K562 (cell line): ENCODE measurements around the gene PXDC1. TPM values are rescaled to one million over a fixed set of nuclear protein-coding genes. Genes with fewer than 3 reads are reported as not detected.
A peak's percentile ranks its signal among the peaks of the same experiment; 100 is the strongest.

ENCODE experiments used
- CBX3 ChIP-seq, 2 experiments: IDR thresholded peaks; 1 replicate in 1 of 2; 2 replicates in 1 of 2; pipeline ENCODE4 v1.6.1; 2012; ENCODE audit warnings: inconsistent platforms in 2 of 2, low read length in 2 of 2, borderline replicate concordance in 1 of 2, control low read depth in 1 of 2
- MAZ ChIP-seq, 2 experiments: fragments of 450-650 bp in 1 of 2; sonication (generic) in 1 of 2; formaldehyde crosslinking; IDR thresholded peaks in 1 of 2; conservative IDR thresholded peaks in 1 of 2; 2 replicates each; pipeline versions ENCODE4 v1.4.0 to v1.5.0; 2020; ENCODE audit warnings: mild to moderate bottlenecking in 1 of 2, missing genetic modification reagents in 1 of 2
- NRF1 ChIP-seq, 2 experiments: fragments of 450-650 bp; IDR thresholded peaks in 1 of 2; conservative IDR thresholded peaks in 1 of 2; 2 replicates each; pipeline ENCODE4 v1.6.1; 2014; ENCODE audit warnings: mild to moderate bottlenecking in 2 of 2
- PBX2 ChIP-seq, 2 experiments: IDR thresholded peaks in 1 of 2; conservative IDR thresholded peaks in 1 of 2; 2 replicates each; pipeline ENCODE4 v1.6.1; 2016; ENCODE audit warnings: low read depth in 2 of 2, mild to moderate bottlenecking in 1 of 2, missing compliant biosample characterization in 1 of 2, missing genetic modification characterization in 1 of 2, moderate library complexity in 1 of 2
- REST ChIP-seq, 2 experiments: fragments of 450-650 bp; formaldehyde crosslinking in 1 of 2; IDR thresholded peaks; 2 replicates each; pipeline versions ENCODE4 v1.4.0 to v1.6.1; 2014 to 2020; ENCODE audit warnings: mild to moderate bottlenecking in 2 of 2, borderline replicate concordance in 1 of 2, low read depth in 1 of 2
- TEAD4 ChIP-seq, 2 experiments: sonication (generic) in 1 of 2; formaldehyde crosslinking in 1 of 2; IDR thresholded peaks; 2 replicates each; pipeline versions ENCODE4 v1.6.1 to v1.8.0; 2012 to 2022; ENCODE audit warnings: borderline replicate concordance in 1 of 2, inconsistent platforms in 1 of 2, low read length in 1 of 2, mild to moderate bottlenecking in 1 of 2, missing genetic modification reagents in 1 of 2
- USF1 ChIP-seq: sonication (generic); formaldehyde crosslinking; IDR thresholded peaks from 2 replicates; pipeline ENCODE4 v1.9.0; 2022; ENCODE audit warnings: mild to moderate bottlenecking, missing genetic modification reagents
- ZNF778 ChIP-seq: fragments of 450-650 bp; formaldehyde crosslinking; IDR thresholded peaks from 2 replicates; pipeline ENCODE4 v1.4.0; 2020; ENCODE audit warnings: mild to moderate bottlenecking, moderate library complexity
- ZSCAN29 ChIP-seq: fragments of 450-650 bp; IDR thresholded peaks from 2 replicates; pipeline ENCODE4 v1.6.1; 2017
- polyA plus RNA-seq, 8 experiments: library from polyadenylated mRNA; depleted of rRNA in 4 of 8; stranded (reverse) in 5 of 8; unstranded in 3 of 8; fragments of >200 nt; fragmentation: Nextera tagmentation in 2 of 8; fragmentation: Illumina TruSeq in 1 of 8; extraction: Ambion mirVana in 2 of 8; extraction: Trizol in 1 of 8; gene quantifications; 2 replicates each; pipeline versions ENCODE4 v1.2.1 to v1.2.3, GENCODE V29; 2011 to 2014; ENCODE audit warnings: inconsistent platforms in 1 of 8, missing spikeins in 1 of 8
- total RNA-seq, 7 experiments: library from RNA; depleted of rRNA in 6 of 7; stranded (reverse); fragments of >200 nt in 6 of 7; fragmentation: Illumina TruSeq in 2 of 7; extraction: Trizol in 2 of 7; gene quantifications; 2 replicates each; pipeline versions ENCODE4 v1.2.1 to v1.2.3, GENCODE V29; 2011 to 2021; ENCODE audit warnings: low replicate concordance in 1 of 7
- TF ChIP-seq, protein P1 (sequence below): fragments of 450-650 bp; formaldehyde crosslinking; IDR thresholded peaks from 2 replicates; pipeline ENCODE4 v1.4.0; 2020; ENCODE audit warnings: mild to moderate bottlenecking, moderate library complexity

PXDC1 gene
- total and polyA plus RNA-seq, 9 of the 15 experiments (the other 6 are each of a cell fraction or from before 2014, with no cell fraction given): 0.09 to 0.33 (median 0.16) TPM; not detected in 5

DNA sequence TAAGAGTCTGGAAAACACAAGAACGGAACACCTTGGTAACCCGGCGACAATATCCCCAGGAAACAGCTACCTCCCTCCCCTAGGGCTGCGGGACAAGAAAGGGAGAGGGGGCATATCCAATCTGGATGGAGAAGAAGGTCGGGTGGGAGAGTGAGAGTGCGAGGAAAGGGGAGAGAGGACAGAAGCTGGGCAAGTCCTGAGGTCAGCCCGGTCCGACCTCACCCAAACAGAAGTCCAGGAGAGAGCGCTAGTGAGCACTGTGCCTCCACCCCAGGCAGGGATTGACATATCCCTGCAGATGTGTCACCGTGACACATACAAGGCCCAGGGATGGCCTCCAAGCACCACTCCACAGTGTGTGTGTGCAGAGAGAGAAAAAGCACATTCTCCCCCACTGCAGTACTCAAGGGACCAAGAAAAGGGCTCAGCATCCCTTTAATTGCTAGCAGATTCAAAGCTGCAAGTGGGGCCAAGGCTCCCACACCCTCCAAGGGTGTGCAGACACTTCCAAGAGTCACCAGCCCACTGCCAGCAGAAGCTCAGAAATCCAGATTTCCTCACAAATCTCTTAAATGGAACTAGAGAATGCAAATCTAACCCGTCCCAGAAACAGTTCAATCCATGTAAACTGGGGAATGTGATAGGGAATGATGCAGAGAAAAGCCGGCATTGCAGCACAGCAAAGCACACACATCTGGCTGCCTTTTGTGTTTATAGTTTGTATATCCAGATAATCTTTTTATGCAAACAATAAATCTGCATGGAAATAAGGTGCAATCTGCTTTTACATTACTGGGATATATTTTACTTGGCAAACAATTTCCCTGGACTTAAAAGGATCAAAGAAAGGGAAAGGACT is 3.1 kb downstream of the PXDC1 start (continued):
- TF ChIP-seq, protein P1, sequence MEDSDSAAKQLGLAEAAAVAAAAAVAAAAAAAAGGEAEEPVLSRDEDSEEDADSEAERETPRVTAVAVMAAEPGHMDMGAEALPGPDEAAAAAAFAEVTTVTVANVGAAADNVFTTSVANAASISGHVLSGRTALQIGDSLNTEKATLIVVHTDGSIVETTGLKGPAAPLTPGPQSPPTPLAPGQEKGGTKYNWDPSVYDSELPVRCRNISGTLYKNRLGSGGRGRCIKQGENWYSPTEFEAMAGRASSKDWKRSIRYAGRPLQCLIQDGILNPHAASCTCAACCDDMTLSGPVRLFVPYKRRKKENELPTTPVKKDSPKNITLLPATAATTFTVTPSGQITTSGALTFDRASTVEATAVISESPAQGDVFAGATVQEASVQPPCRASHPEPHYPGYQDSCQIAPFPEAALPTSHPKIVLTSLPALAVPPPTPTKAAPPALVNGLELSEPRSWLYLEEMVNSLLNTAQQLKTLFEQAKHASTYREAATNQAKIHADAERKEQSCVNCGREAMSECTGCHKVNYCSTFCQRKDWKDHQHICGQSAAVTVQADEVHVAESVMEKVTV: peak; percentile 46; the same call in 1 of the 2 replicates
- TF ChIP-seq NRF1 (conservative IDR thresholded peaks at IDR 0.05 in 1 of 2, IDR thresholded peaks at IDR 0.05 in 1 of 2) (peak in 1 of 2 experiments; percentile 22; a peak in 1 of 4 replicates), MAZ (CRISPR knock-in tag; conservative IDR thresholded peaks at IDR 0.05 in 1 of 2, IDR thresholded peaks at IDR 0.05 in 1 of 2) (0 out of 4 replicates have a peak, but pooled peaks of 1 of the 2 experiments have one; percentile 31), ZSCAN29 (no peak), ZNF778 (CRISPR knock-in tag) (no peak), REST (IDR thresholded peaks at IDR 0.05; ENCODE audit: borderline replicate concordance) (peak; percentile 78), REST (CRISPR knock-in tag; IDR thresholded peaks at IDR 0.05; ENCODE audit: low read depth) (no peak), TEAD4 (IDR thresholded peaks at IDR 0.05; ENCODE audit: low read length) (peak; percentile 5; the same call in 1 of the 2 replicates), TEAD4 (CRISPR knock-in tag; IDR thresholded peaks at IDR 0.05; ENCODE audit: borderline replicate concordance) (no peak), USF1 (CRISPR knock-in tag) (no peak), CBX3 (IDR thresholded peaks at IDR 0.05; ENCODE audit: borderline replicate concordance in 1 of 2, low read length in 2 of 2) (no peak), PBX2 (CRISPR knock-in tag; IDR thresholded peaks at IDR 0.05; ENCODE audit: low read depth) (peak; percentile 26; the same call in 1 of the 2 replicates), PBX2 (tag; conservative IDR thresholded peaks at IDR 0.05; ENCODE audit: low read depth) (0 out of 2 replicates have a peak, but pooled peaks have one; percentile 16)
